Erythroblast (primary cell): ENCODE data around the gene RTCB.

Experiments used
- GATA1 ChIP-seq: IDR thresholded peaks from 2 replicates; pipeline ENCODE4 v1.6.1; 2011; ENCODE audit warnings: low read depth, mild to moderate bottlenecking, control low read depth, low read length, moderate library complexity
- POLR2A ChIP-seq: IDR thresholded peaks from 2 replicates; pipeline ENCODE4 v1.6.1; 2011; ENCODE audit warnings: mild to moderate bottlenecking, low read length

GRCh38 chr22:32421484-32421883, 9.4 kb upstream of the RTCB start:
- TF ChIP-seq POLR2A, result no peak
- TF ChIP-seq GATA1, result no peak
